Measurements from ENCODE around the gene SAMD1. TPM values are rescaled to one million over a fixed set of nuclear protein-coding genes. Genes with fewer than 3 reads are reported as not detected.

Gene SAMD1
- total and polyA plus RNA-seq, 2 of the 8 experiments (the other 6 are each of a cell fraction or from before 2014, with no cell fraction given) = 40.0 to 100 TPM

GRCh38 chr19:14116918-14117578 lies 26.5 kb upstream of the SAMD1 start:
- peaks cover 8% of the 10 kb centered on the region for H3K23me2 ChIP-seq (ENCODE audit: low read depth, low read length)
- peak overlapping the region; percentile 66 to 89 for H3K4me2 ChIP-seq (ENCODE audit: insufficient read depth in 1 of 2, low read depth in 2 of 2, low read length in 2 of 2)
- no peak overlapping the region for H3K14ac ChIP-seq (ENCODE audit: insufficient read length)
- H4K20me1 ChIP-seq (replicated peaks in 1 of 2; ENCODE audit: control insufficient read depth in 1 of 2, insufficient read depth in 2 of 2, low read length in 2 of 2) = peaks cover 7 to 12% of the 10 kb centered on the region in 2 experiments
- ChIA-PET CTCF (ENCODE audit: partially characterized antibody) (interaction anchor here (1.0 to 11.3 kb wide), 3 partner anchors 14 to 25 kb away, joined by 3 to 105 read pairs (median 11); no protein-coding TSS in a partner anchor), POLR2A (ENCODE audit: partially characterized antibody) (interaction anchor here (0.9 to 11.0 kb wide), 6 partner anchors 9 to 36 kb away, joined by 3 to 109 read pairs (median 3); partner anchors contain the start of gene ASF1B)
- H4K5ac ChIP-seq (ENCODE audit: insufficient read length, low read depth, low read length) = no peak overlapping the region
- H2AK5ac ChIP-seq (ENCODE audit: low read depth, low read length) = no peak overlapping the region
- H3K27me3 ChIP-seq (replicated peaks in 1 of 4; ENCODE audit: control insufficient read depth in 3 of 4, extremely low read depth in 1 of 4, insufficient read depth in 3 of 4, low read length in 3 of 4) = no peaks in the 10 kb centered on the region; a peak in 2 of 7 replicates
- H4K8ac ChIP-seq (ENCODE audit: extremely low read depth, insufficient read depth, low read length) = no peak overlapping the region
- peak overlapping the region in 1 of 4 experiments; percentile 80; a peak in 2 of 7 replicates for H3K9ac ChIP-seq (replicated peaks in 1 of 4; ENCODE audit: extremely low read depth in 1 of 4, low read depth in 3 of 4, low read length in 3 of 4)
- no peak overlapping the region for H2BK5ac ChIP-seq (ENCODE audit: low read depth, low read length)
- H2BK12ac ChIP-seq (ENCODE audit: low read depth, low read length) = no peak overlapping the region
- peak overlapping the region; percentile 22 to 85 (median 55) for H3K4me3 ChIP-seq (ENCODE audit: extremely low read depth in 1 of 4, insufficient read depth in 2 of 4, low read depth in 3 of 4, low read length in 4 of 4)
- no peak overlapping the region for H2AFZ ChIP-seq (ENCODE audit: low read length)
- no peak for DNase-seq (ENCODE audit: low read depth in 1 of 2, low spot score in 2 of 2)
- no peak overlapping the region for H2BK120ac ChIP-seq (replicated peaks; ENCODE audit: low read depth, low read length)
- H2BK20ac ChIP-seq (ENCODE audit: low read length) = no peak overlapping the region
- H3K4me1 ChIP-seq (replicated peaks in 1 of 4; ENCODE audit: control insufficient read depth in 3 of 4, insufficient read depth in 4 of 4, low read length in 3 of 4) = peaks cover 11 to 32% (median 20%) of the 10 kb centered on the region in 4 experiments
- TF ChIP-seq KDM4A (IDR thresholded peaks at IDR 0.05; ENCODE audit: low read depth, low read length, severe bottlenecking) (peak; percentile 58), PHF8 (conservative IDR thresholded peaks at IDR 0.05; ENCODE audit: low read depth, low read length) (no peak), SIN3A (conservative IDR thresholded peaks at IDR 0.05 in 1 of 2, IDR thresholded peaks at IDR 0.05 in 1 of 2; ENCODE audit: low read depth in 1 of 2, low read length in 2 of 2) (0 out of 4 replicates have a peak, but pooled peaks of 1 of the 2 experiments have one; percentile 47)
- H3K27ac ChIP-seq (ENCODE audit: low read depth, low read length) = no peak overlapping the region
- FAIRE-seq = no peak
- H3K79me1 ChIP-seq (ENCODE audit: low read depth, low read length) = no peaks in the 10 kb centered on the region; the same call in 1 of the 2 replicates
- peaks cover 0 to 8% (median 2%) of the 10 kb centered on the region in 4 experiments; a peak in 2 of 8 replicates for H3K36me3 ChIP-seq (ENCODE audit: control insufficient read depth in 2 of 4, insufficient read depth in 4 of 4, low read length in 3 of 4)
- H3K79me2 ChIP-seq (ENCODE audit: control insufficient read depth in 1 of 2, insufficient read depth in 2 of 2, low read length in 2 of 2) = 0 out of 4 replicates have a peak, but pooled peaks cover 0 to 3% of the 10 kb centered on the region in 2 experiments
- no peak overlapping the region for H3K18ac ChIP-seq (ENCODE audit: extremely low read depth, low read length)
- no peak overlapping the region for H3K56ac ChIP-seq (replicated peaks; ENCODE audit: insufficient read length, low read depth, low read length)
- H2BK15ac ChIP-seq (ENCODE audit: low read length) = no peak overlapping the region
- H3K4ac ChIP-seq (replicated peaks; ENCODE audit: insufficient read length, low read depth, low read length) = no peak overlapping the region
- no peak overlapping the region for H4K91ac ChIP-seq (replicated peaks; ENCODE audit: insufficient read length, low read length)
- H3K23ac ChIP-seq (ENCODE audit: insufficient read length) = no peak overlapping the region
- WGBS, 2 experiments (ENCODE audit: extremely low coverage in 1 of 2, insufficient coverage in 1 of 2, insufficient read length in 1 of 2, insufficient replicate concordance in 2 of 2, low coverage in 1 of 2, low lambda C conversion rate in 2 of 2, missing lambda C conversion rate in 1 of 2) = 4% methylated on average over 13 of the region's 33 CpGs; no CpG with 5 or more reads in 1 of the 2 experiments
- H3K9me3 ChIP-seq (ENCODE audit: insufficient read depth in 2 of 2, low read depth in 1 of 2, low read length in 1 of 2) = no peaks in the 10 kb centered on the region
